ENCODE results near the gene ZNF488. TPM values are rescaled to one million over a fixed set of nuclear protein-coding genes. Genes with fewer than 3 reads are reported as not detected.

ZNF488 gene
- total RNA-seq, 4 donors from 2014 or later, result 0.11 TPM; not detected in 3

DNA sequence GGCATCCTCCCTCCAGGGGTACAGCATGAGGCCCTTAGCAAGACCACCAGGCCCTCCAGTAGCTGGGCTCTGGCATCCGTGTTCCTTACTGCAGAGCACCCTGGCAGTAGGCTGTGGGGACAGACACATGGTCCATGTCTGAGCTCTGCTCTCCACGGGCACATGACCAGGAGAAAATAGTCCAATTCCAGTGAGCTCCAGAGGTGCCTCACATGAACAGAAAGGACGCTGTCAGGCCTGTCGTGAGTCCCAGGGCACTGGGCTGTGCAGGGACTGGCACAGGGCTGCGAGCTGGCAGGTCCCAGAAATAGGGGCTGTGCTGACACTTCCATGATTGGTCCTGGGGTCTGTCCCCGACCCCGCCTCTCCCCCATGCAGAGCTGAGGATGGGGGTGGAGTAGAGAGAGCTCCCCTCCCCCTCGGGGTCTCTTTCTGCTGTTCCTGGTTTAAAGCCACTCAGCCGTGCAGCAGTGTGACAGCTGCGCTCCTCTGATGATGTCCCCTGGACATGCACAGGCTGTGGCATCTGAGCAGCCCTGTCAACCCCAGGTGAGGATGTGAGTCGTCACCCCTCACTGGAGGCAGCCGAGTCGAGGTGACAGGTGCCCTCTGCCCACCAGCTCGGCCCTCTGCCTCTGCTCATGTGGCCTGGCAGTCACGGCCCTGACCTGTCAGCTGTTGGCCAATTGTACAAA is 25.2 kb upstream of the ZNF488 start:
- H3K9me3 ChIP-seq, result no peaks in the 10 kb centered on the region
- intact Hi-C loops (cut with DNase I), result no loop called here
- no peaks in the 10 kb centered on the region for H3K36me3 ChIP-seq
- H3K27ac ChIP-seq (replicated peaks in 1 of 4), result no peak overlapping the region
- DNase-seq (ENCODE audit: extremely low spot score), result peak; percentile 91
- H3K4me3 ChIP-seq, result no peak overlapping the region
- TF ChIP-seq POLR2AphosphoS5 (IDR thresholded peaks at IDR 0.05), result no peak
- TF ChIP-seq POLR2A (IDR thresholded peaks at IDR 0.05; ENCODE audit: low read depth), result no peak
- TF ChIP-seq, protein P1, sequence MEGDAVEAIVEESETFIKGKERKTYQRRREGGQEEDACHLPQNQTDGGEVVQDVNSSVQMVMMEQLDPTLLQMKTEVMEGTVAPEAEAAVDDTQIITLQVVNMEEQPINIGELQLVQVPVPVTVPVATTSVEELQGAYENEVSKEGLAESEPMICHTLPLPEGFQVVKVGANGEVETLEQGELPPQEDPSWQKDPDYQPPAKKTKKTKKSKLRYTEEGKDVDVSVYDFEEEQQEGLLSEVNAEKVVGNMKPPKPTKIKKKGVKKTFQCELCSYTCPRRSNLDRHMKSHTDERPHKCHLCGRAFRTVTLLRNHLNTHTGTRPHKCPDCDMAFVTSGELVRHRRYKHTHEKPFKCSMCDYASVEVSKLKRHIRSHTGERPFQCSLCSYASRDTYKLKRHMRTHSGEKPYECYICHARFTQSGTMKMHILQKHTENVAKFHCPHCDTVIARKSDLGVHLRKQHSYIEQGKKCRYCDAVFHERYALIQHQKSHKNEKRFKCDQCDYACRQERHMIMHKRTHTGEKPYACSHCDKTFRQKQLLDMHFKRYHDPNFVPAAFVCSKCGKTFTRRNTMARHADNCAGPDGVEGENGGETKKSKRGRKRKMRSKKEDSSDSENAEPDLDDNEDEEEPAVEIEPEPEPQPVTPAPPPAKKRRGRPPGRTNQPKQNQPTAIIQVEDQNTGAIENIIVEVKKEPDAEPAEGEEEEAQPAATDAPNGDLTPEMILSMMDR (IDR thresholded peaks at IDR 0.05), result no peak
- TF ChIP-seq EP300 (IDR thresholded peaks at IDR 0.05), result no peak
- WGBS, result 62% methylated on average over 4 of the region's 15 CpGs
- H3K27me3 ChIP-seq, result no peaks in the 10 kb centered on the region
- peaks cover 0 to 3% (median 1%) of the 10 kb centered on the region in 4 donors for H3K4me1 ChIP-seq

- no peaks in the 10 kb centered on the region for H3K36me3 ChIP-seq
- no peak overlapping the region for H3K4me3 ChIP-seq
- DNase-seq (ENCODE audit: extremely low spot score), result peak; percentile 21
- intact Hi-C loops (cut with DNase I), result no loop called here
- H3K27ac ChIP-seq (replicated peaks in 1 of 4), result no peak overlapping the region
- H3K9me3 ChIP-seq, result no peaks in the 10 kb centered on the region
- 81% methylated on average over 6 of the region's 6 CpGs for WGBS
- peaks cover 3 to 10% (median 7%) of the 10 kb centered on the region in 4 donors for H3K4me1 ChIP-seq
- TF ChIP-seq POLR2AphosphoS5 (IDR thresholded peaks at IDR 0.05), result no peak
- TF ChIP-seq EP300 (IDR thresholded peaks at IDR 0.05), result no peak
- TF ChIP-seq, protein P1 (IDR thresholded peaks at IDR 0.05), result no peak
- TF ChIP-seq POLR2A (IDR thresholded peaks at IDR 0.05; ENCODE audit: low read depth), result no peak
- no peaks in the 10 kb centered on the region for H3K27me3 ChIP-seq
Observed at GRCh38 chr10:47408606-47409005, 24.5 kb upstream of the ZNF488 start.

GRCh38 chr10:47406870-47407691 is 23.0 kb upstream of the ZNF488 start:
- DNase-seq (ENCODE audit: extremely low spot score), result peak; percentile 82
- TF ChIP-seq EP300 (IDR thresholded peaks at IDR 0.05) (no peak), POLR2A (IDR thresholded peaks at IDR 0.05; ENCODE audit: low read depth) (no peak), POLR2AphosphoS5 (IDR thresholded peaks at IDR 0.05) (no peak)
- TF ChIP-seq, protein P1 (IDR thresholded peaks at IDR 0.05), result no peak
- Histone ChIP-seq H3K9me3 (no peaks in the 10 kb centered on the region), H3K27me3 (no peaks in the 10 kb centered on the region), H3K36me3 (no peaks in the 10 kb centered on the region), H3K4me1 (peaks cover 14 to 25% (median 21%) of the 10 kb centered on the region in 4 donors), H3K27ac (replicated peaks in 1 of 4) (no peak overlapping the region), H3K4me3 (no peak overlapping the region)
- WGBS, result 95% methylated on average over 6 of the region's 9 CpGs
- intact Hi-C loops (cut with DNase I), result no loop called here

DNA sequence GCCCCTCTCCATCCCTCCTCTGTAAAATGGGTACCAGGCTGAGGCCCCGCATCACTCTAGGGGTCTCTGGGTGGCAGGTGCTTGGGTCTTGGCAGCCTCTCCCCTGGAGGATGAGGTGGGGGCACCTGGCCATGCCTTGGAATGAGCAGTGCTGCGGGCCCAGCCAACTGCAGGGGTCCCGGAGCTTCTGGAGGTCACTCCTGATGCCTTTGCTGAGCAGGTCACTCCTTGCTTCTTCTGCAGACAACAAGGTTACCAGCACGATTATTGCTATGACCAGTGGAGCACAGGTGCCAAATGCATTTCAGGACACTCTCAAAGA is 22.4 kb upstream of the ZNF488 start:
- Histone ChIP-seq H3K36me3 (no peaks in the 10 kb centered on the region), H3K4me1 (peaks cover 14 to 28% (median 23%) of the 10 kb centered on the region in 4 donors), H3K4me3 (no peak overlapping the region), H3K27ac (replicated peaks in 1 of 4) (no peak overlapping the region), H3K9me3 (no peaks in the 10 kb centered on the region), H3K27me3 (no peaks in the 10 kb centered on the region)
- peak; percentile 62 for DNase-seq (ENCODE audit: extremely low spot score)
- TF ChIP-seq POLR2AphosphoS5 (IDR thresholded peaks at IDR 0.05), result no peak
- TF ChIP-seq, protein P1 (IDR thresholded peaks at IDR 0.05), result no peak
- TF ChIP-seq POLR2A (IDR thresholded peaks at IDR 0.05; ENCODE audit: low read depth), result no peak
- no peak for TF ChIP-seq EP300 (IDR thresholded peaks at IDR 0.05)
- intact Hi-C loops (cut with DNase I), result no loop called here
- WGBS, result 98% methylated on average over 4 of the region's 4 CpGs

All from esophagus muscularis mucosa (tissue), 4 donors.